ENCODE results near the gene LATS2.

GRCh38 chr13:20967340-20967739 is 94.0 kb downstream of the LATS2 start:
- TF ChIP-seq CTCF (IDR thresholded peaks at IDR 0.05) (no peak), POLR2A (IDR thresholded peaks at IDR 0.05) (no peak)

Data from uterus (tissue), 2 donors.